ENCODE data around the gene MAPK1. TPM values are rescaled to one million over a fixed set of nuclear protein-coding genes. Genes with fewer than 3 reads are reported as not detected.
"Not testable (repeated sequence)": the region's sequence is repeated elsewhere in the genome, so short reads cannot be mapped to it uniquely, and the experiment has no call there.

The MAPK1 gene
- total RNA-seq, 1 donor from 2014 or later, result 42.9 TPM

DNA sequence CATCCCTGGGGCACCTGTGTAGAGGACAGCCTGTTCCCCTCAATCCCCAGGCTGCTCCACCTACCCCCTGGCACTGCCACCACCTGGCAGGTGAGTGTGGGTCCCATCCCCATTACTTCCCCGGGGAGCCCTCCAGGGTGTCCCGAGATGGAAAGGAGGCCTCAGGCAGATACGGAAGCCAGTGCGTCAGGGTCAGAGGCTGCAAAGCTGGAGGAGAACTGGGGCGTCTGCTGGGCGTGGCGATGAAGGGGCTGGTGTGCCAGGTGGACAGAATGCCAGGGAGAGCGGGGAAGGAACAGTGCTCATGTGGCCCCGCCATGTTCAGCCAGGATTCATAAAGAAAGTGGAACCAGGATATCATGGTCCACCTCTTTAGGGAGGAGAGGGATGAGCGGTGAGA, 139.7 kb downstream of the MAPK1 start:
- no peak for DNase-seq (ENCODE audit: low read depth in 2 of 2)

DNA sequence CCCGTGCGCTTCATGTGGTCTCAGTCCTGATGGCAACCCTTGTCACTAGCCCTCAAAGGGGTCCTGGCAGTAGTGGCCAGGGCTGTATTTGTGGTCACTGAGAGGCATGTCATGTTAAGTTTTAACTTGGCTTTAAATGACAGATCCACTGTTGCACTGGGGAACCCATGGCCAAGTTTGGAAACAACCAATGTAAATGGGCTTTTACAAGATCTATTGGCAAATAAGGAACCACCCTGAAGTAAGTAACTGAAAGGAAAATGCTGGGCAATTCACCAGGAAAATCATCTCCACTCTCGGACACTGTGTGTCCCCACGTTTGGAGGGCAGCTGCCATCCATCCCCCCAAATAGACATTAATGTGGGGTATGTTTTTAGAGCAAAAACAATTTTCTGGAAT, 140.3 kb downstream of the MAPK1 start:
- no peak for DNase-seq (ENCODE audit: low read depth in 2 of 2)

DNA sequence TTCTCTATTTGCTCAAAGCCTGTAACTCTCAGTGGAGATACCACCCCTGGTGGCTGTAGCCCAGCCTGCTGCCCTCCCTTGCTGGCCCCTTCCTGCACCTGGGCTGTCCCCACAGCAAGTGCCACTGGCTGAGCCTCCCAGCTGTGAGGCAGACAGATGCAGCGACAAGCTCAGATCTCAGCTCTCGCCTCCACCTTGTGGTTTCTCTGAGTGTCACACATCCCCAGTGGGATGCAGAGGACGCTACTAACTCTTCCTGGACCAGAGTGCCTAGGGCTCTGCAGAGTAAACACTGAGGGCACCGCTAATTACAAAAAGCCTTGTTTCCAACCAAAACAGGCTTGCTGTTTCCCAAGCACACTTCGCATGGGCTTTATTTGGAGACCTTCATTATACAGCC, 140.8 kb downstream of the MAPK1 start:
- DNase-seq (ENCODE audit: low read depth in 2 of 2), result peak in 1 of 2 donors; percentile 27

DNA sequence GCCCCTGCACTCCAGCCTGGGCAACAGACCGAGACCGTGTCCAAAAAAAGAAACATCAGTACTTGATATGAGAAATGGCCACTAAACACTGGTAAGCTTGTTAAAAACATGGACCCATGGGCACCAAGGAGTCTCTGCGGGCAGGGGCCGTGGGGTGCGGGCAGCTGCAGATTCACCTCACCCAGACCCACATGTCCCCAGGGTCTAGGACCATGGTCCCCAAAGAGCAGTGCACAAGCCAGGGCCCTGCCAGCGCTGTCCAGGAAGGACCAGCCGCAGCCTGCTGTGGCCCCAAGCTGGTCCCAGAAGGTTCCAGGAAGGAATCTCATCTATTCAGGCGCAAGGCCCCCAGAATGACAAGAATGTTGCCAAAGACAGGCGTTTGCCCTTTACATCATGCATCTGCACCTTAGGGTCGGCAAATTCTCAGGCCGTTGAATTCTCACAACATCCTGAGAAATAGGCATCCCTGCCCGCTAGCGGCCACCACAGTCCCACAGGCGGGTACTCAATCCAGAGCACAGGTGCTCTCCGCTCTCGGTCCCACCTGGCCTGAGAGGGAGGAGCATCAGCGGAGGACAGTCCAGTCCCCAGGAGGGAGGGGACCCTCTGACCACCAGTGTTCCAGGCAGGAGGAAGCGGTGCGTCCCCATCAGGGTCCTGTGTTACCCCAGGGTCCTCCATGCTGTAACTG, 141.3 kb downstream of the MAPK1 start:
- no peak for DNase-seq (ENCODE audit: low read depth in 2 of 2)

DNA sequence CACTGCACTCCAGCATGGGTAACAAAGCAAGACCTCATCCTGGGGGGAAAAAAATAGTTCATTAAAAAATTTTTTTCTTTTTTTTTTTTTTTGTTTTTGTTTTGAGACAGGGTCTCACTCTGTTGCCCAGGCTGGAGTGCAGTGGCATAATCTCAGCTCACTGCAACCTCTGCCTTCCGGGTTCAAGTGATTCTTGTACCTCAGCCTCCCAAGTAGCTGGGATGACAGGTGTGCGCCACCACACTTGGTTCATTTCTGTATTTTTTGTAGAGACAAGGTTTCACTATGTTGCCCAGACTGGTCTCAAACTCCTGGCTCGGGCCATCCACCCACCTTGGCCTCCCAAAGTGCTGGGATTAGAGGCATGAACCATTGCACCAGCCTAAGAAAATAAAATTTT, 142.9 kb downstream of the MAPK1 start:
- not testable (repeated sequence) for DNase-seq (ENCODE audit: low read depth in 2 of 2)

DNA sequence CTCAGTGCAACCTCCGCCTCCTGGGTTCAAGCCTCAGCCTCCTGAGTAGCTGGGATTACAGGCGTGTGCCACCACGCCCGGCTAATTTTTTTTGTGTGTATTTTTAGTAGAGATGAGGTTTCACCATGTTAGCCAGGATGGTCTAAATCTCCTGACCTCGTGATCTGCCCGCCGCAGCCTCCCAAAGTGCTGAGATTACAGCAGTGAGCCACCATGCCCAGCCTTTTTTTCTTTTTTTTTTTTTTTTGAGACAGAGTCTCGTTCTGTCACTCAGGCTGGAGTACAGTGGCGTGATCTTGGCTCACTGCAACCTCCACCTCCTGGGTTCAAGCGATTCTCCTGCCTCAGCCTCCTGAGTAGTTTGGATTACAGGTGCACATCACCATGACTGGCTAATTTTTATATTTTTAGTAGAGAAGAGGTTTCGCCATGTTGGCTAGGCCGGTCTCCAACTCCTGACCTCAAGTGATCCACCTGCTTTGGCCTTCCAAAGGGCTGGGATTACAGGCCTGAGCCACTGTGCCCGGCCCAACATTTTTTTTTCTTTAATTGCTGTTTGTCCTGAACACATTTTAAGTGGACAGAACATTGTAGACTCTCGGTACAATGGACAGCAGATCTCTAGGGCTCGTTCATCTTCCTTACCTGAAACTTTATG, 146.1 kb downstream of the MAPK1 start:
- DNase-seq (ENCODE audit: low read depth in 2 of 2), result not testable (repeated sequence)

DNA sequence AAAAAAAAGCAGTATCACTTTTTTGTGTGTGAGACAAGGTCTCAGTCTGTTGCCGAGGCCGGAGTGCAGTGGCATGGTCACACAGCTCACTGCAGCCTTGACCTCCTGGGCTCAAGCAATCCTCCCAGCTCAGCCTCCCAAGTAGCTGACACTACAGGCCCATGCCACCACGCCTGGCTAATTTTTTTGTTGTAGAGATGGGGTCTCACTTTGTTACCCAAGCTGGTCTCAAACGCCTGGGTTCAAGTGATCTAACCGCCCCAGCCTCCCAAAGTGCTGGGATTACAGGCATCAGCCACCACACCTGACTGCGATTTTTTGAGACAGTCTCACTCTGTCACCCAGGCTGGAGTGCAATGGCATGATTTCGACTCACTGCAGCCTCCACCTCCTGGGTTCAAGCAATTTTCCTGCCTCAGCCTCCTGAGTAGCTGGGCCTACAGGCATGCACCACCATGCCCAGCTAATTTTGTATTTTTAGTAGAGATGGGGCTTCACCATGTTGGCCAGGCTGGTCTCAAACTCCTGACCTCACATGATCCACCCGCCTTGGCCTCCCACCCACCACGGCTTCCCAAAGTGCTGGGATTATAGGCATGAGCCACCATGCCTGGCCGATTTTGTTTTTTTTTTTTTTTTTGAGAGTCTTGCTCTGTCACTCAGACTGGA, 147.1 kb downstream of the MAPK1 start:
- not testable (repeated sequence) for DNase-seq (ENCODE audit: low read depth in 2 of 2)

DNA sequence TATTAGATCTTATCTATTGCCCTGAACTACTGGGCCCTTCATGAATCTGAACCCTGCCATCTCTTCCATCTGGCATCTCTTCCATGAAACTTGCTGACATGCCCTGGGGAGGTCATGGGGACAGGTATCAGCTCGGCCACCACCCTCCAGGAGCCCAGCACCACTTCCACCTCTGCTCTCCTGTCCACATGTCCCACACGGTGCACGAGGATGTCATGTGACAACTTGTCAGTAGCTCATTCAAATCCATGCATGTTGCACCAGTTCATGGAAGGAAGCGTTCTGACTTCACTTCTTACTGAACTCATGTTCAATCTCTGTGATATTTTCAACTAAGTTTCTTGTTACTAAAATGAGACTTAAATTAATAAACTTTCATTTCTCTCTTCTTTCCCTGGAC, 148.4 kb downstream of the MAPK1 start:
- no peak for DNase-seq (ENCODE audit: low read depth in 2 of 2)

DNA sequence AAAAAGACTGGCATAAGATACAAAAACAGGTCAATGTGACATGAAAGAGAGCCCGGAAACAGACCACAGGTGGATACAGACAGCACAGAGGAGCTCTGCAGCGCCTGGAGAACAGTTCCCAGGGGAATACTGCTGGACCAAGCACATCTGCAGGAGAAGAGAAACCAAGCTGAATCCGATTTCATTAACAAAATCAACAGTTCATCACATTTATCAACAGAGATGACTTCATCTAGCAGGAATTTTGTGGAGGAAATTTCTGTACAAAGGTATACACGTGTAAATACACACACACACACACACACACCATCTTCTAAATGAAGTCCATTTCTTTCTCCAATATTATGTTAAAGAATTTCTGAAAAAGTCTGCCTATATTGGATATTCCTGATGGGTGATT, 148.9 kb downstream of the MAPK1 start:
- peak in 1 of 2 donors; percentile 15 for DNase-seq (ENCODE audit: low read depth in 2 of 2)

DNA sequence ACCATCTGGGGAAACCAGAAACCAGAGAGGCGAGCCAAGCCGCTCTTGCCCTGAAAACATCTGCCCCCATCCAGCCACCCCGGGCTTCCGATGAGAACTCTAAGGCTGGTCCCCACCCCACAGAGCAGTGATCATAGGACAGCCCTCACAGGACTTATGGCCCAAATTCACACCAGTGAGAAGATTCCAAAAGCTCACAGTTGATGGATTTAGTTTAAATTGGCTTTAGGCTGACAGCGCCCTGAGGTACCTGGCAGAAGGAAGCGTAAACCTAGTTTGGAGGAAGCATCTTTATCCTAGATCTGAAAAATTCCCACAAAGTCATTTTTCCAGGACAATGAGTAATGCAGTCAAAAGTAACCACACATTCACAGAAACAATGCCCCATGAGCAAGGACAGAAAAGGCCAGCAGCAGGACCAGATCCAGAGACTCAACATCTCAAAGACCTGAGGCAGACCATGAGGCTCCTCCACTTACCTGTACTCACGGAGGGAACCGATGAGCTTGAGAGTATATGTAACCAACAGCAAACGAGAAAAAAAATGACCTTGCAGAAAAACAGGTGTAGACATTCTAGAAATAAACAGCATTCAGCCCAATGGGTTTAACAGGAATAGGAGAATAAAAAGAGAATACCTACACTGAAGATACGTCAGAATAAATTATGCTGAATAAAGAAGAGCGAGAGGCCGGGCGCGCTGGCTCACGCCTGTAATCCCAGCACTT, 150.9 kb downstream of the MAPK1 start:
- DNase-seq (ENCODE audit: low read depth in 2 of 2), result not testable (repeated sequence)

DNA sequence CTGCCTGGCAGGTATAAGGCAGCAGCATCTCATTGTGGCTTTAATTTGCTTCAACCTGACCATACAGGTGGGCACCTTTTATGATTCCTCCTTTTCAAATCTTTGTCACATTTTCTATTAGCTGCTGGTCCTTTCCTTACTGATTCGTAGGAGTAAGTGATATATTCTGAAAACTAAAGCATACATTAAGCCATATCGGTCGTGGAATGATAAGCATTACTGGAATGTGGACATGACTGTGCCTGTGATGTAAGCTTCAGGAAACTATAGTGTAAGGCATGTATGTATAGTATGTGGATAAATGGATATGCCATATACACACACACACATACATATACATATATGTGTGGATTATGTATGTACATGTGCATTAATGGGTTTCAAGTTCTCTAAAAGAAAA, 152.7 kb downstream of the MAPK1 start:
- no peak for DNase-seq (ENCODE audit: low read depth in 2 of 2)

DNA sequence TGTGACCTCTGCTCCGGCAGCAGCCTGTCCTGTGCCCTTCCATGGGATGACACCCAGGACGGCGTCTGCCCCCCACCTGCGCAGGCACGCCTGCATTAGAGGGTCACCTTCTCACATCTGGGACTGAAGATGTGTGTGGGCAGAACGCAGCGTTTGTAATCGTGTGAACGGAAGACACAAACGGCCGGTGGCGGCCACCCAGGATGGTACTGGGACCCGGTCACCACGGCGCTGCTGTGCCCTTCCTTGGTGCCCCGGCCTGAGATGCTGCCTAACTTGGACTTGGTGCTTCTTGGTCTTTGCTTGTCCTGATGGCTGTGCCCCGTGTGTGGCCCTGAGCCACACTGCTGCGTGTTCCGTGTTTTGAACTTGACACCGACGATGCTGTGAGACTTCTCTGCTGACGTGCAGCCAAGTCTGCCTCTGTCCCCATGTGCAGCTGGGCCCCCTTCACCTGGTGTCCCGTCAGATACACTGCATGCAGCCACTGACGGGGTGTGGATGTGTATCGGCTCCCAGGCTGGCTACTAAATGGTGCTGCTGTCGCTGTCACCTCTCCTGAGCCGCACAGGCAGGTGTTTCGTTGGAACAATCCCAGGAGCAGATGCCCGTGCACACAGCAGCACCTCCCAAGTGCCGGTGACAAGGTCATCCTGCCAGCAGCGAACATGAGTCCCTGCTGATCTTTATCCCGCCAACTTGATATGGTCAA, 153.2 kb downstream of the MAPK1 start:
- no peak for DNase-seq (ENCODE audit: low read depth in 2 of 2)

DNA sequence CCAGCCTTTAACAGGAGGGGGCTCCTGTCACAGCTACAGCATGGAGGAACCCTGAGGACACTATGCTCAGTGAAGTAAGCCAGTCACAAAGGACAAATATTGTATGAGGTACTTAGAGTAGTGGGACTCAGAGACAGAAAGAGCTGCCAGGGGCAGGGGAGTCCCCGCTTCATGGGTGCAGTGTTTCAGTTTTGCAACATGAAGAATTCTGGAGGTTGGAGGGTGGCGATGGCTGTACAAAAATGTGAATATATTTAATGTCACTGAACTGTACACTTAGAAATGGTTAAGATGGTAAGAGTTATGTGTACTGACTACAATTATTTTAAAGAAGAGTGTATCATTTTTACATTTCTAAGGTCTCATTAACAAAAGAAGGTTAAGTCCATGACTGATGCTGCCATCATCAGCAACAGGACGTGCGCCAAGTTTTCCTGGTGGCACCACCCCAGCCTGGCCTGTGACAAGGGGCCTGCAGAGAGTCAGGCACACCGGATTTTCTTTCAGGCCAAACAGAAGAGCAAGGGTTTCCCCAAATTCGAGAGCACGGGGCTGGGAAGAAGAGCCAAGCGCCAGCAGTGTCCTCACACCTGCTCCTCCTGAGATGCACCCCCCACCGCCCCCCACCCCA, 153.9 kb downstream of the MAPK1 start:
- DNase-seq (ENCODE audit: low read depth in 2 of 2), result no peak

DNA sequence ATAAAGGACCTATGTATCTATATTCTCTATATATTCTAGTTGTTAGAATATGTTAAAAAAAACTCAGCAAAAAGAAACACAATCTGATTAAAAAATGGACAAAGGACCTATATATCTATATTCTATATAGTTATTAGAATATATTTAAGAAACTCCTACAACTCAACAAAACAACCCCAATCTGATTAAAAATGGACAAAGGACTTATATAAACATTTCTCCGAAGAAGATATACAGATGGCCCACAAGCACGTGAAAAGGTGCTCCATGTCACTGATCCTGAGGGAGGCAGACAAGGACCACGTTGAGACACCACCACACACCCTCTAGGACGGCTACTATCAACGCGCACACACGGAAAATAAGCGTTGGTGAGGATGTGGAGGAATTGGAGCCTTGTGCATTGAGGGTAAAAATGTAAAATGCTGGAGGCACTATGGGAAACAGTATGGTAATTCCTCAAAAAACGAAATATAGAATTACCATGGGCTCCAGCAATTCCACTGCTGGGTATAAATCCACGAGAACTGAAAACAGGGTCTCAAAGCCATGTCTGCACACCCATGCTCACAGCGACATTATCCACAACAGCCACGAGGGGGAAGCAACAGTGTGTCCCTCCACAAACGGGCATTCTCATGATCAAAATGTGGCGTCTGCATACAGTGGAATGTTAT, 154.6 kb downstream of the MAPK1 start:
- DNase-seq (ENCODE audit: low read depth in 2 of 2), result peak; percentile 79 to 84

DNA sequence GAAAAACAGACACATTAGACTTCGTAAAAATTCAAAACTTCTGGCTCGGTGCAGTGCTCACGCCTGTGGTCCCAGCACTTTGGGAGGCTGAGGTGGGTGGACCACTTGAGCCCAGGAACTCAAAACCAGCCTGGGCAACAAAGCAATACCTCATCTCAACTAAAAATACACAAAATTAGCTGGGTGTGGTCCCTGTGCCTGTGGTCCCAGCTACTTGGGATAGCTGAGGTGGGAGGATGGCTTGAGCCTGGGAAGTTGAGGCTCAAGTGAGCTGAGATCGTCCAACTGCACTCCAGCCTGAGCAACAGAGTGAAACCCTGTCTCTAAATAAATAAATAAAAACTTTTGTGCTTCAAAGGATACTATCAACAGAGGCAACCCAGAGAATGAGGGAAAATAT, 155.6 kb downstream of the MAPK1 start:
- DNase-seq (ENCODE audit: low read depth in 2 of 2), result no peak

DNA sequence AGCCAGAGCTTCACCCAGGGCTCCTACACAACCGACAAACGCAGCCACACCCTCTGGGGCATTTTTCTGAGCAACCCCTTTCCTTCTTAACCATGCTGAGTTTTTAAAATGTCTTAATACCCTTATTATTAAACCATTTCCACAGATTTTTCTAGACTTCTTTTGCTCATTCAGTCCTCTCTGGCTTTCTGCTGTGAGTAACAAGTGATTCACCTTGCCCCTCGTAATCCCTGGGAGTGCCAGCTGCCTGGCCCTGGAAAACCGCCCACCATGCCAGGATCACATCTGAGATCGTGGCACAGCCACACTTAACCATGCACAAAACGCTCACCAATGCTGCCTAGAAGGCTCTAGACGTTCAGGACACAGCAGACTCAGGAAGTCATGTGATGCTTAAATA, 157.3 kb downstream of the MAPK1 start:
- no peak for DNase-seq (ENCODE audit: low read depth in 2 of 2)

DNA sequence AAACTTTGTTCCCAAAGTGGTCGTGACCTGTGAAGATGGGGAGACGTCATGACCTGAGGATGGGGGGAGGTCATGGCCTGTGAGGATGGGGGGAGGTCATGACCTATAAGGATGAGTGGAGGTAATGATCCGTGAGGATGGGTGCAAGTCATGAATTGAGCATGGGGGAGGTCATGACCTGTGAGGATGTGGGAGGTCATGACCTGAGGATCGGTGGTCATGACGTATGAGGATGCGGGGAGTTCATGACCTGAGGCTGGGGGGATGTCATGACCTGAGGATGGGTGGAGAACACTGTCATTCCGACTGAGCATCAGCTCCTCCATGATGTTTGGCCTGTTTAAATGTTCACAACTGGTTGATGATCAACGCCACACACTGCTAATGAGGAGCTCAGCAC, 157.8 kb downstream of the MAPK1 start:
- no peak for DNase-seq (ENCODE audit: low read depth in 2 of 2)

DNA sequence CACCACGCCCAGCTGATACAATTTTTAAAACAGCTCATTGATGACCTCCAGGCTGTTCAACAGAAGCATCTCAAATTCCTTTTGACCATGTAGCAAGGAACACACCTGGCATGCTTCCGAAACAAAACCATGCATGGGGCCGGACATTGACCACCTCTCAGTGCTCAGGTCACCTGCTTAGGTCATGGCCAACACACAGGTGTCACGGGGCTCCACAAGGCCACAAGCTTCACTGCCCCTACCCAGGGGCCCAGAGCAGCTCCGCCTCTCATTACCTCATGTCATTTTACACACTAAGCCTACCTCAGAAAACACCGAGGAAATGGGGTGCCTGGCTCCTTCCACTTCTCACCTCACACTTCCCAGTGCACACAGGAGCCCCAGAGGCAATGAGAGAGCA, 158.5 kb downstream of the MAPK1 start:
- no peak for DNase-seq (ENCODE audit: low read depth in 2 of 2)

DNA sequence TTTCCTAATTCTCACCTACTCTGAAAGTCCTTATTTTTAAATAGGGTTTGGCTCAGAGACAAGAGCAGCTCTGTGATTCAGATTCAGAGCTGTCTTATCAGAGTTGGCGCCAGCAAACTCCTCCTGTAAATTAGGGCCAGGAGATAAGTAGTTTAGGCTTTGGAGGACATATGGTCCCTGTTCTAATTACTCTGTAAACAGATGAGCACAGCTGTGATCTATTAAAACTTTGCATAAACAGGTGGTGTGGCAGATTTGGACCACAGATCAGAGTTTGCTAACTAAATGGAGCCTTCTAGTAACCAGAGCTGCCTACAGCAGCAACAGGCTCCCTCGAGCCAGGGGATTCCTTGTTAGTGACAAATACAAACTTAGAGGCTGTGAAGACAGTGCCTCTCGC, 159.8 kb downstream of the MAPK1 start:
- DNase-seq (ENCODE audit: low read depth in 2 of 2), result no peak

All from dermis microvascular lymphatic vessel endothelial cell (primary cell).